NB4 (cell line): Measurements from ENCODE around the gene CD3E.

Experiments used
- CTCF ChIP-seq: IDR thresholded peaks from one replicate; pipeline ENCODE4 v1.5.1; 2012; ENCODE audit warnings: low read depth, low read length
- MYC ChIP-seq: IDR thresholded peaks from 2 replicates; pipeline ENCODE4 v1.6.1; 2011; ENCODE audit warnings: low read depth, low read length
- POLR2A ChIP-seq: IDR thresholded peaks from 2 replicates; pipeline ENCODE4 v1.6.1; 2011; ENCODE audit warnings: mild to moderate bottlenecking; ENCODE audit not compliant: insufficient read length; ENCODE audit errors: extremely low read depth
- TF ChIP-seq, protein P1 (sequence below): IDR thresholded peaks from 2 replicates; pipeline ENCODE4 v1.6.1; 2011; ENCODE audit warnings: low read depth, low read length

GRCh38 chr11:118291477-118292135 lies 12.9 kb upstream of the CD3E start:
- no peak for TF ChIP-seq CTCF
- no peak for TF ChIP-seq MYC
- TF ChIP-seq POLR2A: no peak
- TF ChIP-seq, protein P1, sequence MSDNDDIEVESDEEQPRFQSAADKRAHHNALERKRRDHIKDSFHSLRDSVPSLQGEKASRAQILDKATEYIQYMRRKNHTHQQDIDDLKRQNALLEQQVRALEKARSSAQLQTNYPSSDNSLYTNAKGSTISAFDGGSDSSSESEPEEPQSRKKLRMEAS: no peak
